CD14-positive monocyte (primary cell): Measurements from ENCODE around the gene S100A4. TPM values are rescaled to one million over a fixed set of nuclear protein-coding genes. Genes with fewer than 3 reads are reported as not detected.

Source experiments
- DNase-seq, 3 donors: peaks; one replicate each; pipeline ENCODE4 v3.0.0-alpha.2; 2011 to 2022
- H2AFZ ChIP-seq: 2 replicates; pipeline ENCODE4 v1.6.0; 2012; ENCODE audit warnings: mild to moderate bottlenecking, low read depth, low read length, inconsistent platforms; ENCODE audit not compliant: insufficient read depth, poor library complexity, severe bottlenecking
- H3K27ac ChIP-seq, 2 donors: 1 replicate in 1 of 2; 2 replicates in 1 of 2; pipeline ENCODE4 v1.5.1; 2012 to 2013; ENCODE audit warnings: low read length in 2 of 2, control low read depth in 1 of 2, inconsistent platforms in 1 of 2, low read depth in 1 of 2, mild to moderate bottlenecking in 1 of 2
- H3K27me3 ChIP-seq, 2 donors: one replicate each; pipeline versions ENCODE4 v1.6.0 to v1.6.1; 2011 to 2013; ENCODE audit warnings: low read length in 2 of 2; ENCODE audit not compliant: control insufficient read depth in 2 of 2, insufficient read depth in 2 of 2
- H3K36me3 ChIP-seq, 2 donors: replicated peaks in 1 of 2; 1 replicate in 1 of 2; 2 replicates in 1 of 2; pipeline versions ENCODE4 v1.5.1 to v1.6.1; 2012 to 2013; ENCODE audit warnings: low read length in 2 of 2, control low read depth in 1 of 2, inconsistent platforms in 1 of 2, mild to moderate bottlenecking in 1 of 2; ENCODE audit not compliant: insufficient read depth in 2 of 2, control insufficient read depth in 1 of 2
- H3K4me1 ChIP-seq, 2 donors: 1 replicate in 1 of 2; 2 replicates in 1 of 2; pipeline versions ENCODE4 v1.5.1 to v1.6.1; 2012 to 2013; ENCODE audit warnings: low read length in 2 of 2, control low read depth in 1 of 2, inconsistent platforms in 1 of 2, mild to moderate bottlenecking in 1 of 2, moderate library complexity in 1 of 2; ENCODE audit not compliant: insufficient read depth in 2 of 2, control insufficient read depth in 1 of 2
- H3K4me2 ChIP-seq: replicated peaks from 2 replicates; pipeline ENCODE3; 2012; ENCODE audit warnings: low read length, moderate library complexity, mild to moderate bottlenecking; ENCODE audit not compliant: poor library complexity, severe bottlenecking; ENCODE audit errors: extremely low read depth
- H3K4me3 ChIP-seq, 3 experiments: fragments of 200-600 bp in 1 of 3; sonication (generic) in 1 of 3; replicated peaks in 1 of 3; 1 replicate in 2 of 3; 2 replicates in 1 of 3; pipeline ENCODE4 v1.5.1; 2011 to 2013; ENCODE audit warnings: low read length in 3 of 3, mild to moderate bottlenecking in 3 of 3, control low read depth in 2 of 3, low read depth in 2 of 3, inconsistent platforms in 1 of 3, moderate library complexity in 1 of 3
- H3K79me2 ChIP-seq: 2 replicates; pipeline ENCODE4 v1.6.0; 2012; ENCODE audit warnings: mild to moderate bottlenecking, control low read depth, inconsistent platforms, low read length, moderate library complexity; ENCODE audit not compliant: insufficient read depth
- H3K9ac ChIP-seq: 2 replicates; pipeline ENCODE4 v1.6.0; 2017; ENCODE audit warnings: low read length, mild to moderate bottlenecking; ENCODE audit not compliant: insufficient read depth, poor library complexity, severe bottlenecking
- H3K9me3 ChIP-seq, 2 donors: replicated peaks in 1 of 2; 1 replicate in 1 of 2; 2 replicates in 1 of 2; pipeline versions ENCODE4 v1.5.1 to v1.6.1; 2012 to 2013; ENCODE audit warnings: low read length in 2 of 2, control low read depth in 1 of 2; ENCODE audit not compliant: control insufficient read depth in 1 of 2, insufficient read depth in 1 of 2
- H4K20me1 ChIP-seq: 2 replicates; pipeline ENCODE4 v1.6.0; 2012; ENCODE audit warnings: mild to moderate bottlenecking, low read length, control low read depth, moderate library complexity; ENCODE audit not compliant: insufficient read depth
- H3K27ac Mint-ChIP-seq, 7 donors: one replicate each; pipeline ENCODE4 v1.8.0; 2020; ENCODE audit warnings: mild to moderate bottlenecking in 7 of 7, mixed read lengths in 7 of 7, moderate library complexity in 6 of 7, inconsistent platforms in 2 of 7
- H3K27me3 Mint-ChIP-seq, 3 donors: one replicate each; pipeline ENCODE4 v1.8.0; 2021 to 2022; ENCODE audit warnings: low read depth in 3 of 3, mild to moderate bottlenecking in 3 of 3, mixed read lengths in 3 of 3, moderate library complexity in 3 of 3, inconsistent platforms in 1 of 3
- H3K36me3 Mint-ChIP-seq, 2 donors: one replicate each; pipeline ENCODE4 v1.8.0; 2020; ENCODE audit warnings: mixed read lengths in 2 of 2, inconsistent platforms in 1 of 2, mild to moderate bottlenecking in 1 of 2
- H3K4me1 Mint-ChIP-seq: one replicate; pipeline ENCODE4 v1.8.0; 2020; ENCODE audit warnings: mild to moderate bottlenecking, mixed read lengths
- H3K4me3 Mint-ChIP-seq, 2 donors: one replicate each; pipeline ENCODE4 v1.8.0; 2020; ENCODE audit warnings: mild to moderate bottlenecking in 2 of 2, mixed read lengths in 2 of 2, moderate library complexity in 1 of 2
- H3K9me3 Mint-ChIP-seq, 7 donors: one replicate each; pipeline ENCODE4 v1.8.0; 2020 to 2022; ENCODE audit warnings: mixed read lengths in 7 of 7, mild to moderate bottlenecking in 6 of 7, moderate library complexity in 6 of 7, inconsistent platforms in 2 of 7
- WGBS: methylation state at CpG from one replicate; pipeline ENCODE4 v1.1.5; 2013; ENCODE audit warnings: missing lambda C conversion rate; ENCODE audit not compliant: insufficient coverage; 5-methylcytosine and 5-hydroxymethylcytosine counted together
- intact Hi-C, 2 donors: fragments of 100-400 bp; cut with micrococcal nuclease; formaldehyde crosslinking; loops; one replicate each; pipeline versions ENCODE4 v1.15.0 to v1.15.1; 2023
- polyA plus RNA-seq, 3 donors: library from polyadenylated mRNA; depleted of rRNA in 1 of 3; unstranded in 2 of 3; stranded (reverse) in 1 of 3; fragments of 300-500 nt in 2 of 3; fragments of >200 nt in 1 of 3; fragmentation: Illumina TruSeq in 2 of 3; gene quantifications; 1 replicate in 2 of 3; 2 replicates in 1 of 3; pipeline ENCODE4 v1.2.3, GENCODE V29; 2012 to 2021
- TF ChIP-seq, protein P1 (sequence below): fragments of 200-600 bp; IDR thresholded peaks from one replicate; pipeline ENCODE4 v1.8.0; 2022; ENCODE audit warnings: antibody characterized with exemption, mild to moderate bottlenecking

Gene S100A4
- polyA plus RNA-seq, 3 donors, result 4,538 to 7,344 (median 6,092) TPM

DNA sequence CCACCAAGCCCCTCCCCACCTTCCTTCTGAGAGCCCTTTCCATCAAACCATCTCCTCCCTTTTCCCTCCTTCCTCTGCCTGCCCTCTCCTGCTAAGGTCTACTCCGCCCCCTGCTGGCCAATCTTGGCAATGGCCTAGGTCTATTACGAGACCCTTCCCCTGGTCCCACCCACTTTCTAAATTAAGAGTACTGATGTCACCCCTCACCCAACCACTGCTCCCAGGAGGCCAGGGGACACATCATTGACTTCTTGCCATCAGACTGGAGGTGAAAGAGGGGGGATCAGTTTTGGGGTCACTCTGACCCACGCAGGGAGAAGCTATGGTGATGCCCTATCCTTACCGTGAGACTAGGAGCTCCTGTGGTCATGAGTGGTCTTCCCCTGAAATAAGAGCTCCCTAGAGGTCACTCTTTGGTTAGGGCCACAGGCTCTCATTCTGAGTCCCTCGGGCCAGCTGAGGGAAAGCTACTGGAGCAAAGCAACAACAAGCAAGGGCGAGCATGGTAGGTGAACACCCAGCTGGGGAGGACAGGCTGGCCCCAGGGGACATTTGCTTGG, 50.5 kb downstream of the S100A4 start:
- peak overlapping the region in 2 of 7 donors; percentile 70 to 74 for H3K27ac Mint-ChIP-seq
- Histone ChIP-seq H3K27ac (no peak overlapping the region), H3K4me3 (no peak overlapping the region), H2AFZ (no peak overlapping the region), H3K9ac (no peak overlapping the region), H3K27me3 (no peaks in the 10 kb centered on the region), H4K20me1 (no peaks in the 10 kb centered on the region), H3K36me3 (no peaks in the 10 kb centered on the region), H3K4me2 (no peak overlapping the region), H3K9me3 (no peaks in the 10 kb centered on the region), H3K4me1 (peaks cover 13 to 15% of the 10 kb centered on the region in 2 donors), H3K79me2 (no peaks in the 10 kb centered on the region)
- no peaks in the 10 kb centered on the region for H3K36me3 Mint-ChIP-seq
- no peak overlapping the region for H3K4me3 Mint-ChIP-seq
- 52% methylated on average over 6 of the region's 6 CpGs for WGBS
- DNase-seq, result peak; percentile 62 to 73 (median 69)
- intact Hi-C loops, result loop anchor here (1.0 to 10.0 kb wide), 4 partner anchors 80 to 143 kb away; partner anchors contain the start of gene S100A7A (in 1 of the 2)
- TF ChIP-seq, protein P1, sequence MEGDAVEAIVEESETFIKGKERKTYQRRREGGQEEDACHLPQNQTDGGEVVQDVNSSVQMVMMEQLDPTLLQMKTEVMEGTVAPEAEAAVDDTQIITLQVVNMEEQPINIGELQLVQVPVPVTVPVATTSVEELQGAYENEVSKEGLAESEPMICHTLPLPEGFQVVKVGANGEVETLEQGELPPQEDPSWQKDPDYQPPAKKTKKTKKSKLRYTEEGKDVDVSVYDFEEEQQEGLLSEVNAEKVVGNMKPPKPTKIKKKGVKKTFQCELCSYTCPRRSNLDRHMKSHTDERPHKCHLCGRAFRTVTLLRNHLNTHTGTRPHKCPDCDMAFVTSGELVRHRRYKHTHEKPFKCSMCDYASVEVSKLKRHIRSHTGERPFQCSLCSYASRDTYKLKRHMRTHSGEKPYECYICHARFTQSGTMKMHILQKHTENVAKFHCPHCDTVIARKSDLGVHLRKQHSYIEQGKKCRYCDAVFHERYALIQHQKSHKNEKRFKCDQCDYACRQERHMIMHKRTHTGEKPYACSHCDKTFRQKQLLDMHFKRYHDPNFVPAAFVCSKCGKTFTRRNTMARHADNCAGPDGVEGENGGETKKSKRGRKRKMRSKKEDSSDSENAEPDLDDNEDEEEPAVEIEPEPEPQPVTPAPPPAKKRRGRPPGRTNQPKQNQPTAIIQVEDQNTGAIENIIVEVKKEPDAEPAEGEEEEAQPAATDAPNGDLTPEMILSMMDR, result peak; percentile 99
- peaks cover 4 to 10% (median 8%) of the 10 kb centered on the region in 3 donors for H3K27me3 Mint-ChIP-seq
- no peaks in the 10 kb centered on the region for H3K9me3 Mint-ChIP-seq
- peaks cover 12% of the 10 kb centered on the region for H3K4me1 Mint-ChIP-seq

Other genes with a start within 250 kb of the S100A4 start
- gene PGLYRP3, start 232.9 kb downstream of the S100A4 start, polyA plus RNA-seq, result not detected
- not detected for gene PGLYRP4, start 197.0 kb downstream of the S100A4 start, polyA plus RNA-seq
- over 10,000 TPM; 20,498 to 43,602 (median 40,800) TPM for gene S100A9, start 188.0 kb downstream of the S100A4 start, polyA plus RNA-seq
- 1,000 to 10,000 TPM; 1,275 to 2,834 (median 2,543) TPM for gene S100A12, start 170.2 kb downstream of the S100A4 start, polyA plus RNA-seq
- gene S100A8, start 154.7 kb downstream of the S100A4 start, polyA plus RNA-seq, result over 10,000 TPM in 2 of 3 donors, 1,000 to 10,000 TPM in 1; 4,193 to 30,135 (median 27,689) TPM
- not detected for gene S100A7A, start 129.3 kb downstream of the S100A4 start, polyA plus RNA-seq
- not detected for gene S100A7, start 85.2 kb downstream of the S100A4 start, polyA plus RNA-seq
- gene S100A6, start 9.8 kb downstream of the S100A4 start, polyA plus RNA-seq, result 1,000 to 10,000 TPM; 1,242 to 5,004 (median 4,414) TPM
- gene S100A5, start 4.9 kb downstream of the S100A4 start, polyA plus RNA-seq, result 1 to 10 TPM in 2 of 3 donors, not detected in 1; 1.4 to 2.1 TPM
- under 1 TPM in 2 of 3 donors, not detected in 1; 0.31 to 0.54 TPM for gene S100A3, start 3.5 kb upstream of the S100A4 start, polyA plus RNA-seq
- gene S100A2, start 20.0 kb upstream of the S100A4 start, polyA plus RNA-seq, result under 1 TPM in 1 of 3 donors, not detected in 2; 0.32 TPM
- not detected for gene S100A16, start 67.3 kb upstream of the S100A4 start, polyA plus RNA-seq
- under 1 TPM in 1 of 3 donors, not detected in 2; 0.08 TPM for gene S100A14, start 70.5 kb upstream of the S100A4 start, polyA plus RNA-seq
- 10 to 100 TPM in 1 of 3 donors, 1 to 10 TPM in 2; 2.5 to 13.9 (median 2.6) TPM for gene S100A13, start 81.7 kb upstream of the S100A4 start, polyA plus RNA-seq
- not detected for gene S100A1, start 82.6 kb upstream of the S100A4 start, polyA plus RNA-seq
- gene CHTOP, start 88.3 kb upstream of the S100A4 start, polyA plus RNA-seq, result 10 to 100 TPM; 28.1 to 56.2 (median 38.2) TPM
- 100 to 1,000 TPM in 2 of 3 donors, 10 to 100 TPM in 1; 30.7 to 141 (median 135) TPM for gene SNAPIN, start 112.9 kb upstream of the S100A4 start, polyA plus RNA-seq
- gene ILF2, start 125.2 kb upstream of the S100A4 start, polyA plus RNA-seq, result 100 to 1,000 TPM; 103 to 118 (median 115) TPM
- gene NPR1, start 132.9 kb upstream of the S100A4 start, polyA plus RNA-seq, result not detected
- 10 to 100 TPM in 2 of 3 donors, 1 to 10 TPM in 1; 9.2 to 76.9 (median 15.9) TPM for gene INTS3, start 182.2 kb upstream of the S100A4 start, polyA plus RNA-seq
- gene SLC27A3, start 229.6 kb upstream of the S100A4 start, polyA plus RNA-seq, result 100 to 1,000 TPM in 2 of 3 donors, 10 to 100 TPM in 1; 84.5 to 123 (median 118) TPM